Caco-2 (cell line): ENCODE results near the gene MYBPC2. TPM values are rescaled to one million over a fixed set of nuclear protein-coding genes. Genes with fewer than 3 reads are reported as not detected.
A peak's percentile ranks its signal among the peaks of the same experiment; 100 is the strongest.

Experiments
- BruUV-seq: library from RNA; stranded (reverse); fragments of 400-500 nt; replicated peaks from 2 replicates; lab custom pipeline; 2021; lab: Mats Ljungman, UMichigan
- CTCF ChIA-PET: fragments of 300-600 bp; sonication (Branson Sonifier 250); formaldehyde crosslinking; loops from one replicate; lab custom pipeline; 2022; ENCODE audit warnings: antibody characterized with exemption; lab: Charles Lee
- POLR2A ChIA-PET: fragments of 300-600 bp; sonication (Branson Sonifier 250); formaldehyde crosslinking; loops from one replicate; lab custom pipeline; 2022; ENCODE audit warnings: antibody characterized with exemption; lab: Charles Lee
- DNase-seq, 2 experiments: peaks; one replicate each; pipeline versions ENCODE4 v3.0.0 to v3.0.0-alpha.2; 2020 to 2022
- H3K27me3 ChIP-seq: replicated peaks from 2 replicates; pipeline ENCODE4 v1.6.0; 2011; ENCODE audit warnings: low read length; ENCODE audit not compliant: control insufficient read depth, insufficient read depth
- H3K36me3 ChIP-seq: 2 replicates; pipeline ENCODE4 v1.5.1; 2011; ENCODE audit warnings: low read length; ENCODE audit not compliant: control insufficient read depth, insufficient read depth
- H3K4me1 ChIP-seq: fragments of 250-450 bp; sonication (Bioruptor Pico); 2 replicates; pipeline ENCODE4 v1.5.1; 2020; ENCODE audit warnings: mild to moderate bottlenecking
- H3K4me3 ChIP-seq: 2 replicates; pipeline ENCODE4 v1.5.1; 2011; ENCODE audit warnings: low read depth, mild to moderate bottlenecking, control low read depth, low read length
- H3K9me3 ChIP-seq: fragments of 250-450 bp; sonication (Bioruptor Pico); 2 replicates; pipeline ENCODE4 v1.5.1; 2020; ENCODE audit warnings: mild to moderate bottlenecking, moderate library complexity
- H3K27ac Mint-ChIP-seq: one replicate; pipeline ENCODE4 v1.8.0; 2022; ENCODE audit warnings: mixed read lengths; ENCODE audit not compliant: unreplicated experiment
- H3K27me3 Mint-ChIP-seq: one replicate; pipeline ENCODE4 v1.8.0; 2022; ENCODE audit warnings: mixed read lengths; ENCODE audit not compliant: insufficient read depth, unreplicated experiment
- H3K36me3 Mint-ChIP-seq: one replicate; pipeline ENCODE4 v1.8.0; 2022; ENCODE audit warnings: mild to moderate bottlenecking, mixed read lengths; ENCODE audit not compliant: insufficient read depth, unreplicated experiment
- H3K4me1 Mint-ChIP-seq: one replicate; pipeline ENCODE4 v1.8.0; 2022; ENCODE audit warnings: low read depth, mixed read lengths; ENCODE audit not compliant: unreplicated experiment
- H3K4me3 Mint-ChIP-seq: one replicate; pipeline ENCODE4 v1.8.0; 2022; ENCODE audit warnings: mild to moderate bottlenecking, moderate library complexity, mixed read lengths; ENCODE audit not compliant: unreplicated experiment
- H3K9me3 Mint-ChIP-seq: one replicate; pipeline ENCODE4 v1.8.0; 2022; ENCODE audit warnings: mixed read lengths; ENCODE audit not compliant: unreplicated experiment
- CTCF ChIP-seq, 2 experiments: fragments of 200-600 bp in 1 of 2; IDR thresholded peaks; 1 replicate in 1 of 2; 2 replicates in 1 of 2; pipeline versions ENCODE4 v1.5.1 to v1.8.0; 2011 to 2022; ENCODE audit warnings: antibody characterized with exemption in 1 of 2, control low read depth in 1 of 2, inconsistent platforms in 1 of 2, low read depth in 1 of 2, low read length in 1 of 2, mild to moderate bottlenecking in 1 of 2, moderate library complexity in 1 of 2; ENCODE audit not compliant: insufficient read depth in 1 of 2, severe bottlenecking in 1 of 2, unreplicated experiment in 1 of 2
- intact Hi-C: fragments of 100-400 bp; cut with micrococcal nuclease; formaldehyde crosslinking; loops from one replicate; pipeline ENCODE4 v1.10.0; 2022; ENCODE audit not compliant: unreplicated experiment
- total RNA-seq: library from RNA; stranded (reverse); gene quantifications from 2 replicates; pipeline ENCODE4 v1.2.3, GENCODE V29; 2022

The MYBPC2 gene
- total RNA-seq, 1 experiment from 2014 or later: 1.6 TPM

GRCh38 chr19:50392759-50393158, 39.9 kb upstream of the MYBPC2 start:
- TF ChIP-seq CTCF (IDR thresholded peaks at IDR 0.05; ENCODE audit: insufficient read depth in 1 of 2, low read depth in 1 of 2, low read length in 1 of 2, severe bottlenecking in 1 of 2, unreplicated experiment in 1 of 2): no peak
- Mint-ChIP-seq H3K27me3 (no peaks in the 10 kb centered on the region), H3K9me3 (no peaks in the 10 kb centered on the region), H3K4me1 (peaks cover 19% of the 10 kb centered on the region), H3K36me3 (peaks cover 59% of the 10 kb centered on the region), H3K27ac (peak overlapping the region; percentile 73), H3K4me3 (no peak overlapping the region)
- Histone ChIP-seq H3K4me3 (no peak overlapping the region), H3K36me3 (no peaks in the 10 kb centered on the region; the same call in 1 of the 2 replicates), H3K4me1 (peaks cover 7% of the 10 kb centered on the region; the same call in 1 of the 2 replicates), H3K27me3 (no peaks in the 10 kb centered on the region), H3K9me3 (no peaks in the 10 kb centered on the region)
- ChIA-PET CTCF (no interaction called here), POLR2A (no interaction called here)
- BruUV-seq: no TSS peak
- no peak for DNase-seq
- intact Hi-C loops: no loop called here

GRCh38 chr19:50393589-50393988, 39.1 kb upstream of the MYBPC2 start:
- intact Hi-C loops: no loop called here
- ChIA-PET POLR2A (no interaction called here), CTCF (interaction anchor here (0.7 to 2.1 kb wide), 2 partner anchors 10 to 67 kb away, joined by 3 to 6 read pairs; no protein-coding TSS in a partner anchor)
- TF ChIP-seq CTCF (IDR thresholded peaks at IDR 0.05; ENCODE audit: insufficient read depth in 1 of 2, low read depth in 1 of 2, low read length in 1 of 2, severe bottlenecking in 1 of 2, unreplicated experiment in 1 of 2): no peak
- Histone ChIP-seq H3K36me3 (no peaks in the 10 kb centered on the region; the same call in 1 of the 2 replicates), H3K9me3 (no peaks in the 10 kb centered on the region), H3K4me3 (no peak overlapping the region), H3K4me1 (peaks cover 7% of the 10 kb centered on the region; the same call in 1 of the 2 replicates), H3K27me3 (no peaks in the 10 kb centered on the region)
- Mint-ChIP-seq H3K27me3 (no peaks in the 10 kb centered on the region), H3K36me3 (peaks cover 65% of the 10 kb centered on the region), H3K4me1 (peaks cover 25% of the 10 kb centered on the region), H3K27ac (peak overlapping the region; percentile 73), H3K9me3 (no peaks in the 10 kb centered on the region), H3K4me3 (no peak overlapping the region)
- no peak for DNase-seq
- BruUV-seq: no TSS peak

- Mint-ChIP-seq H3K4me3 (no peak overlapping the region), H3K27me3 (no peaks in the 10 kb centered on the region), H3K9me3 (no peaks in the 10 kb centered on the region), H3K4me1 (peaks cover 25% of the 10 kb centered on the region), H3K27ac (peak overlapping the region; percentile 73), H3K36me3 (peaks cover 68% of the 10 kb centered on the region)
- no peak overlapping the region for H3K4me3 ChIP-seq
- ChIA-PET CTCF (interaction anchor here (0.7 to 2.1 kb wide), 2 partner anchors 10 to 67 kb away, joined by 3 to 6 read pairs; no protein-coding TSS in a partner anchor), POLR2A (no interaction called here)
- H3K9me3 ChIP-seq: no peaks in the 10 kb centered on the region
- H3K27me3 ChIP-seq: no peaks in the 10 kb centered on the region
- intact Hi-C loops: no loop called here
- no TSS peak for BruUV-seq
- DNase-seq: no peak
- TF ChIP-seq CTCF (IDR thresholded peaks at IDR 0.05; ENCODE audit: insufficient read depth in 1 of 2, low read depth in 1 of 2, low read length in 1 of 2, severe bottlenecking in 1 of 2, unreplicated experiment in 1 of 2): no peak
- H3K36me3 ChIP-seq: peaks cover 2% of the 10 kb centered on the region; the same call in 1 of the 2 replicates
- peaks cover 7% of the 10 kb centered on the region; the same call in 1 of the 2 replicates for H3K4me1 ChIP-seq
Measured at GRCh38 chr19:50394017-50394416, 38.7 kb upstream of the MYBPC2 start.
